NCI-H526 (cell line): ENCODE data around the gene GTF3C1.
A peak's percentile ranks its signal among the peaks of the same experiment; 100 is the strongest.
"Not testable (repeated sequence)": the region's sequence is repeated elsewhere in the genome, so short reads cannot be mapped to it uniquely, and the experiment has no call there.

Experiments
- DNase-seq, 2 experiments: peaks; one replicate each; lab custom pipeline; 2025; lab: John Stamatoyannopoulos, UW

The GTF3C1 gene

GRCh38 chr16:27441276-27441675 is 108.4 kb downstream of the GTF3C1 start:
- DNase-seq, result no peak

GRCh38 chr16:27439271-27440018 is 110.3 kb downstream of the GTF3C1 start:
- no peak for DNase-seq

- no peak for DNase-seq
Observed at GRCh38 chr16:27437946-27438345, 111.8 kb downstream of the GTF3C1 start.

- no peak for DNase-seq
Observed at GRCh38 chr16:27436921-27437650, 112.6 kb downstream of the GTF3C1 start.

- no peak for DNase-seq
Observed at GRCh38 chr16:27436065-27436464, 113.6 kb downstream of the GTF3C1 start.

GRCh38 chr16:27435146-27435545 is 114.6 kb downstream of the GTF3C1 start:
- DNase-seq, result not testable (repeated sequence)

- no peak for DNase-seq
Observed at GRCh38 chr16:27434141-27435051, 115.3 kb downstream of the GTF3C1 start.

GRCh38 chr16:27433636-27434035 is 116.1 kb downstream of the GTF3C1 start:
- DNase-seq, result no peak

GRCh38 chr16:27433191-27433590 is 116.5 kb downstream of the GTF3C1 start:
- not testable (repeated sequence) for DNase-seq

- DNase-seq, result no peak
Observed at GRCh38 chr16:27432558-27432957, 117.2 kb downstream of the GTF3C1 start.

- DNase-seq, result no peak
Observed at GRCh38 chr16:27431773-27432532, 117.8 kb downstream of the GTF3C1 start.

GRCh38 chr16:27430923-27431484 is 118.7 kb downstream of the GTF3C1 start:
- no peak for DNase-seq

GRCh38 chr16:27430512-27430911 is 119.2 kb downstream of the GTF3C1 start:
- no peak for DNase-seq

- DNase-seq, result no peak
Observed at GRCh38 chr16:27429981-27430441, 119.7 kb downstream of the GTF3C1 start.

GRCh38 chr16:27429330-27429871 is 120.3 kb downstream of the GTF3C1 start:
- no peak for DNase-seq

- DNase-seq, result no peak
Observed at GRCh38 chr16:27428026-27428785, 121.5 kb downstream of the GTF3C1 start.

GRCh38 chr16:27427538-27427937 is 122.2 kb downstream of the GTF3C1 start:
- no peak for DNase-seq

GRCh38 chr16:27426423-27427408 is 123.0 kb downstream of the GTF3C1 start:
- peak in 1 of 2 experiments; percentile 12 for DNase-seq

GRCh38 chr16:27425961-27426360 is 123.8 kb downstream of the GTF3C1 start:
- DNase-seq, result no peak
